WTC11 (cell line): ENCODE results near the gene TLK1. TPM values are rescaled to one million over a fixed set of nuclear protein-coding genes. Genes with fewer than 3 reads are reported as not detected.
A peak's percentile ranks its signal among the peaks of the same experiment; 100 is the strongest.

Source experiments
- ATAC-seq: fragments of 200-7000 bp; cut with Tn5 transposase; 2 replicates; pipeline ENCODE4 v1.10.0; 2021; ENCODE audit warnings: mild to moderate bottlenecking, moderate library complexity
- CTCF ChIA-PET: fragments of 300-600 bp; sonication (Branson Sonifier 250); formaldehyde crosslinking; loops from one replicate; lab custom pipeline; 2021; ENCODE audit warnings: antibody characterized with exemption; lab: Charles Lee
- POLR2A ChIA-PET: fragments of 350-600 bp; sonication (Branson Sonifier 250); formaldehyde crosslinking; loops from one replicate; lab custom pipeline; 2021; ENCODE audit warnings: antibody characterized with exemption; lab: Charles Lee
- DNase-seq: peaks from one replicate; pipeline ENCODE4 v3.0.0; 2021; ENCODE audit warnings: low spot score
- H3K27ac Mint-ChIP-seq: 2 replicates; pipeline ENCODE4 v1.8.0; 2021; ENCODE audit warnings: mixed read lengths
- H3K27me3 Mint-ChIP-seq: 2 replicates; pipeline ENCODE4 v1.8.0; 2021; ENCODE audit warnings: low read depth, mild to moderate bottlenecking, moderate library complexity, mixed read lengths
- H3K36me3 Mint-ChIP-seq: 2 replicates; pipeline ENCODE4 v1.8.0; 2021; ENCODE audit warnings: mixed read lengths
- H3K4me1 Mint-ChIP-seq: 2 replicates; pipeline ENCODE4 v1.8.0; 2022; ENCODE audit warnings: mixed read lengths
- H3K4me3 Mint-ChIP-seq: 2 replicates; pipeline ENCODE4 v1.8.0; 2021; ENCODE audit warnings: mild to moderate bottlenecking, moderate library complexity, mixed read lengths
- H3K9me3 Mint-ChIP-seq: 2 replicates; pipeline ENCODE4 v1.8.0; 2021; ENCODE audit warnings: mixed read lengths
- ATF1 ChIP-seq: sonication (generic); formaldehyde crosslinking; IDR thresholded peaks from 2 replicates; pipeline ENCODE4 v1.8.1; 2023; ENCODE audit warnings: mild to moderate bottlenecking, moderate library complexity, missing genetic modification reagents
- ELF4 ChIP-seq: sonication (generic); formaldehyde crosslinking; IDR thresholded peaks from 2 replicates; pipeline ENCODE4 v1.8.1; 2022; ENCODE audit warnings: low read depth, mild to moderate bottlenecking, moderate library complexity, missing genetic modification reagents
- FOXK1 ChIP-seq: sonication (generic); formaldehyde crosslinking; IDR thresholded peaks from 2 replicates; pipeline ENCODE4 v1.8.0; 2022; ENCODE audit warnings: mild to moderate bottlenecking, moderate library complexity, missing genetic modification reagents
- FOXP1 ChIP-seq: sonication (generic); formaldehyde crosslinking; IDR thresholded peaks from 2 replicates; pipeline ENCODE4 v1.8.0; 2022; ENCODE audit warnings: missing genetic modification reagents, mild to moderate bottlenecking, moderate library complexity, borderline replicate concordance
- GTF2I ChIP-seq: fragments of 250-450 bp; sonication (Bioruptor Pico); conservative IDR thresholded peaks from 2 replicates; pipeline ENCODE4 v1.4.0; 2021; ENCODE audit warnings: mild to moderate bottlenecking
- HMGA2 ChIP-seq: fragments of 250-450 bp; sonication (Bioruptor Pico); IDR thresholded peaks from 2 replicates; pipeline ENCODE4 v1.4.0; 2021; ENCODE audit warnings: mild to moderate bottlenecking, moderate library complexity
- IRF2 ChIP-seq: sonication (generic); formaldehyde crosslinking; IDR thresholded peaks from 2 replicates; pipeline ENCODE4 v1.8.0; 2022; ENCODE audit warnings: low read depth, missing genetic modification reagents, borderline replicate concordance
- RORB ChIP-seq: fragments of 250-450 bp; sonication (Bioruptor Pico); IDR thresholded peaks from 2 replicates; pipeline ENCODE4 v1.9.0; 2021; ENCODE audit warnings: mild to moderate bottlenecking
- ZBTB43 ChIP-seq: sonication (generic); formaldehyde crosslinking; IDR thresholded peaks from 2 replicates; pipeline ENCODE4 v1.8.1; 2023; ENCODE audit warnings: mild to moderate bottlenecking, missing genetic modification reagents
- ZNF138 ChIP-seq: sonication (generic); formaldehyde crosslinking; conservative IDR thresholded peaks from 2 replicates; pipeline ENCODE4 v1.8.1; 2022; ENCODE audit warnings: mild to moderate bottlenecking, moderate library complexity, missing genetic modification reagents
- ZNF317 ChIP-seq: sonication (generic); formaldehyde crosslinking; IDR thresholded peaks from 2 replicates; pipeline ENCODE4 v1.8.1; 2023; ENCODE audit warnings: low read depth, mild to moderate bottlenecking, moderate library complexity, missing genetic modification reagents, borderline replicate concordance
- ZNF416 ChIP-seq: fragments of 250-450 bp; sonication (Bioruptor Pico); IDR thresholded peaks from 2 replicates; pipeline ENCODE4 v1.9.0; 2021; ENCODE audit warnings: mild to moderate bottlenecking, inconsistent platforms
- ZNF423 ChIP-seq: fragments of 250-450 bp; sonication (Bioruptor Pico); IDR thresholded peaks from 2 replicates; pipeline ENCODE4 v2.1.2; 2022; ENCODE audit warnings: mild to moderate bottlenecking, moderate library complexity
- total RNA-seq: library from RNA; stranded (reverse); gene quantifications from 3 replicates; pipeline ENCODE4 v1.2.3, GENCODE V29; 2021
- TF ChIP-seq, protein P1 (sequence below): sonication (generic); formaldehyde crosslinking; IDR thresholded peaks from 2 replicates; pipeline ENCODE4 v1.8.0; 2022; ENCODE audit warnings: missing genetic modification reagents
- TF ChIP-seq, protein P2 (sequence below): sonication (generic); formaldehyde crosslinking; IDR thresholded peaks from 2 replicates; pipeline ENCODE4 v1.8.1; 2022; ENCODE audit warnings: low read depth, mild to moderate bottlenecking, moderate library complexity, missing genetic modification reagents, borderline replicate concordance
- TF ChIP-seq, protein P3 (sequence below): sonication (generic); formaldehyde crosslinking; conservative IDR thresholded peaks from 2 replicates; pipeline ENCODE4 v1.8.1; 2023; ENCODE audit warnings: mild to moderate bottlenecking, low read depth, missing genetic modification reagents, moderate library complexity
- TF ChIP-seq, protein P4 (sequence below): sonication (generic); formaldehyde crosslinking; IDR thresholded peaks from 2 replicates; pipeline ENCODE4 v1.8.0; 2023; ENCODE audit warnings: missing genetic modification reagents
- TF ChIP-seq, protein P5 (sequence below): sonication (generic); formaldehyde crosslinking; IDR thresholded peaks from 2 replicates; pipeline ENCODE4 v1.8.0; 2022; ENCODE audit warnings: mild to moderate bottlenecking, missing genetic modification reagents

The TLK1 gene
- total RNA-seq, 1 experiment from 2014 or later = 91.1 TPM

DNA sequence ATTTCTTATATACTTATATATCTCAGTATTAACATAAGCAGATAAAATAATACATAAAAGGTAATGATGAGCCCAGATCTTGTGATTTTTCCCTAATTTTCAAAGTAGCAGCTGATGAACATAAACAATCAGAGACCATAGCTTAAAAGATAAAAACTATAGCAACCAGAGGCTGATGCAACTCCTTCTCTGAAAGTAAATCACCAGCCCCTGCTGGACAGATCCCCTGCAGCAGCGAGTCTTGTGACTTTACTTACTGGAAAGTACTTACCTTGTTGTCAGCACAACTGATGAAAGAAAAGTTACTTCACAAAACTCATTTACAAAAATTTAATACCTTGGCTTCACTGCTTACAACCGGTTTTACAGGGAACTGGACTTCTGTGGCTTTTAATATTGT is 164.4 kb downstream of the TLK1 start (continued):
- TF ChIP-seq, protein P1, sequence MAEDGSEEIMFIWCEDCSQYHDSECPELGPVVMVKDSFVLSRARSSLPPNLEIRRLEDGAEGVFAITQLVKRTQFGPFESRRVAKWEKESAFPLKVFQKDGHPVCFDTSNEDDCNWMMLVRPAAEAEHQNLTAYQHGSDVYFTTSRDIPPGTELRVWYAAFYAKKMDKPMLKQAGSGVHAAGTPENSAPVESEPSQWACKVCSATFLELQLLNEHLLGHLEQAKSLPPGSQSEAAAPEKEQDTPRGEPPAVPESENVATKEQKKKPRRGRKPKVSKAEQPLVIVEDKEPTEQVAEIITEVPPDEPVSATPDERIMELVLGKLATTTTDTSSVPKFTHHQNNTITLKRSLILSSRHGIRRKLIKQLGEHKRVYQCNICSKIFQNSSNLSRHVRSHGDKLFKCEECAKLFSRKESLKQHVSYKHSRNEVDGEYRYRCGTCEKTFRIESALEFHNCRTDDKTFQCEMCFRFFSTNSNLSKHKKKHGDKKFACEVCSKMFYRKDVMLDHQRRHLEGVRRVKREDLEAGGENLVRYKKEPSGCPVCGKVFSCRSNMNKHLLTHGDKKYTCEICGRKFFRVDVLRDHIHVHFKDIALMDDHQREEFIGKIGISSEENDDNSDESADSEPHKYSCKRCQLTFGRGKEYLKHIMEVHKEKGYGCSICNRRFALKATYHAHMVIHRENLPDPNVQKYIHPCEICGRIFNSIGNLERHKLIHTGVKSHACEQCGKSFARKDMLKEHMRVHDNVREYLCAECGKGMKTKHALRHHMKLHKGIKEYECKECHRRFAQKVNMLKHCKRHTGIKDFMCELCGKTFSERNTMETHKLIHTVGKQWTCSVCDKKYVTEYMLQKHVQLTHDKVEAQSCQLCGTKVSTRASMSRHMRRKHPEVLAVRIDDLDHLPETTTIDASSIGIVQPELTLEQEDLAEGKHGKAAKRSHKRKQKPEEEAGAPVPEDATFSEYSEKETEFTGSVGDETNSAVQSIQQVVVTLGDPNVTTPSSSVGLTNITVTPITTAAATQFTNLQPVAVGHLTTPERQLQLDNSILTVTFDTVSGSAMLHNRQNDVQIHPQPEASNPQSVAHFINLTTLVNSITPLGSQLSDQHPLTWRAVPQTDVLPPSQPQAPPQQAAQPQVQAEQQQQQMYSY (CRISPR knock-in tag) = no peak
- TF ChIP-seq, protein P2, sequence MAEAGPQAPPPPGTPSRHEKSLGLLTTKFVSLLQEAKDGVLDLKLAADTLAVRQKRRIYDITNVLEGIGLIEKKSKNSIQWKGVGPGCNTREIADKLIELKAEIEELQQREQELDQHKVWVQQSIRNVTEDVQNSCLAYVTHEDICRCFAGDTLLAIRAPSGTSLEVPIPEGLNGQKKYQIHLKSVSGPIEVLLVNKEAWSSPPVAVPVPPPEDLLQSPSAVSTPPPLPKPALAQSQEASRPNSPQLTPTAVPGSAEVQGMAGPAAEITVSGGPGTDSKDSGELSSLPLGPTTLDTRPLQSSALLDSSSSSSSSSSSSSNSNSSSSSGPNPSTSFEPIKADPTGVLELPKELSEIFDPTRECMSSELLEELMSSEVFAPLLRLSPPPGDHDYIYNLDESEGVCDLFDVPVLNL (CRISPR knock-in tag) = no peak

DNA sequence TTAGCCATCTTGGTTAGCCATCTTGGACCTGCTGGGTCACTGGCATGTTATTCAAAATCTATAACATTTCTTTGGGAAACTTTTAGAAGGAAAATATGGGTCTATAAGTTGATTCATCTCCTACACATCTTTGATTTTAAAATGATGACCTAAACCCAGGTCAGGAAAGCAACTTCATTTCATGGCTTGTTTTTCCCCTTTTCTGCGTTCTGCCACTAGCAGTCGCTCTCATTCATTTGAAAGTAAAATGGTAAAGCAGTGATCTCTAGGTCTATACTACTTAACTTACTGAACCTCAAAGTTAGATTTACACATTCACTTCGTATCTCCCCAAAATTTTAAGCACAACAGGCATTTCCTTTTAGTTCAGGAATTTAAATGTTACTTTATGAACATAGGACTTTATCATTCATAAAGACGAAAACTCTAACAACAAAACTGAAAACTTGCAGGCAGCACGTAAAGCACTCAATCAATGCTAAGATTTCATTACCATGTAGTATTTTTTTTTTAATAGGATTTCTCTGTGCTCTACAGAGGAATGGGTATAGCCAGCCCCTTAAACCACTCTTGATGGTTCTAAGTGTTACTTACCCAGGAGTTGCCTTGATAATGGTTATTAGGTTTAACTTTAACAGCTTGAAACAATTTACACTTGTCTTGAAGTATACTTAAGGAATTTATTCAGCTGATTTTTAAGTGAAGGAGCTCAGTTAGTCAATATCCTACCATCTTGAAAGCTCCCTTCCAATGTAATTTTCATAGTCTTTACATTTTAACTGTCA is 169.1 kb downstream of the TLK1 start:
- TF ChIP-seq ELF4 (no peak), ZBTB43 (CRISPR knock-in tag) (no peak), ZNF423 (CRISPR knock-in tag) (no peak), FOXK1 (CRISPR knock-in tag) (no peak), FOXP1 (CRISPR knock-in tag) (no peak), ZNF416 (no peak)
- TF ChIP-seq, protein P3, sequence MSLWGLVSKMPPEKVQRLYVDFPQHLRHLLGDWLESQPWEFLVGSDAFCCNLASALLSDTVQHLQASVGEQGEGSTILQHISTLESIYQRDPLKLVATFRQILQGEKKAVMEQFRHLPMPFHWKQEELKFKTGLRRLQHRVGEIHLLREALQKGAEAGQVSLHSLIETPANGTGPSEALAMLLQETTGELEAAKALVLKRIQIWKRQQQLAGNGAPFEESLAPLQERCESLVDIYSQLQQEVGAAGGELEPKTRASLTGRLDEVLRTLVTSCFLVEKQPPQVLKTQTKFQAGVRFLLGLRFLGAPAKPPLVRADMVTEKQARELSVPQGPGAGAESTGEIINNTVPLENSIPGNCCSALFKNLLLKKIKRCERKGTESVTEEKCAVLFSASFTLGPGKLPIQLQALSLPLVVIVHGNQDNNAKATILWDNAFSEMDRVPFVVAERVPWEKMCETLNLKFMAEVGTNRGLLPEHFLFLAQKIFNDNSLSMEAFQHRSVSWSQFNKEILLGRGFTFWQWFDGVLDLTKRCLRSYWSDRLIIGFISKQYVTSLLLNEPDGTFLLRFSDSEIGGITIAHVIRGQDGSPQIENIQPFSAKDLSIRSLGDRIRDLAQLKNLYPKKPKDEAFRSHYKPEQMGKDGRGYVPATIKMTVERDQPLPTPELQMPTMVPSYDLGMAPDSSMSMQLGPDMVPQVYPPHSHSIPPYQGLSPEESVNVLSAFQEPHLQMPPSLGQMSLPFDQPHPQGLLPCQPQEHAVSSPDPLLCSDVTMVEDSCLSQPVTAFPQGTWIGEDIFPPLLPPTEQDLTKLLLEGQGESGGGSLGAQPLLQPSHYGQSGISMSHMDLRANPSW (CRISPR knock-in tag) = no peak
- TF ChIP-seq, protein P4, sequence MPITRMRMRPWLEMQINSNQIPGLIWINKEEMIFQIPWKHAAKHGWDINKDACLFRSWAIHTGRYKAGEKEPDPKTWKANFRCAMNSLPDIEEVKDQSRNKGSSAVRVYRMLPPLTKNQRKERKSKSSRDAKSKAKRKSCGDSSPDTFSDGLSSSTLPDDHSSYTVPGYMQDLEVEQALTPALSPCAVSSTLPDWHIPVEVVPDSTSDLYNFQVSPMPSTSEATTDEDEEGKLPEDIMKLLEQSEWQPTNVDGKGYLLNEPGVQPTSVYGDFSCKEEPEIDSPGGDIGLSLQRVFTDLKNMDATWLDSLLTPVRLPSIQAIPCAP (CRISPR knock-in tag) = no peak
- no peaks in the 10 kb centered on the region for H3K9me3 Mint-ChIP-seq
- POLR2A ChIA-PET = no interaction called here
- peaks cover 38% of the 10 kb centered on the region for H3K36me3 Mint-ChIP-seq
- H3K4me1 Mint-ChIP-seq = no peaks in the 10 kb centered on the region
- peak; percentile 32 for ATAC-seq
- H3K27ac Mint-ChIP-seq = no peak overlapping the region
- H3K4me3 Mint-ChIP-seq = no peak overlapping the region
- no peaks in the 10 kb centered on the region for H3K27me3 Mint-ChIP-seq
- CTCF ChIA-PET = interaction anchor here (1.0 kb wide), 1 partner anchor 95 kb away, joined by 5 read pairs; no protein-coding TSS in a partner anchor
- DNase-seq = no peak

DNA sequence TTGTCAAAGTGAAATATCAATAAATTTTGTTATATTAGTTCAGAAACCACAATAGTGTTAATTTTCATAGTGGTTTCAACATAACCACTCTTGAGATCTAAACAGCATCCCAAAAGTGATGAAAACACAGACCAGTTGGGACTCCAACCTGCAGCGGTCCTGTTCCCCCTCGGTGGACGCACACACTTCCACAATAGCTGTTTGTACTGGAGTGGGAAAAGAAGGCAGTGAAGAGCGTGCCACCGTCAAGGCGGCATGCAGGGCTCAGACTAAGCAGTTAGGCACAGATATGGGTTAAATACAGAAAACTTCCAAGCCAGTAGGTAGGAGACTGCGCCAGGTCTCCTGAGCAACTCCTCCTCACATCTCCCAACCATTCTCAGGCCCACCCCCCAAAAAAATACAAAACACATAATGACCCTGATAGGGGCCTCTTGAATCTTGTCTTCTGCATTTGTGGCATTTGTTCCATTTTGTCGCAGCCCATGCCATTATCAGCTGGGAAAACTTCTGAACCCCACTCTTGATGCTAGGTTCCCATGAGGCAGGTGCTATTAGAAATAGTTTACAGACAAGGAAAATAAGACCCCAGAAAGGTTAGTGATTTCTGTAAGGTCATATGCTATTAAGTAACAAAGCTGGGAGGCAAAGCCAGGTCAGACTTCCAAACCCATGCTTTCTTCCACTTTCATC is 174.0 kb downstream of the TLK1 start:
- peaks cover 22% of the 10 kb centered on the region for H3K4me1 Mint-ChIP-seq
- POLR2A ChIA-PET = no interaction called here
- H3K9me3 Mint-ChIP-seq = peaks cover 27% of the 10 kb centered on the region
- DNase-seq = no peak
- peak overlapping the region; percentile 64; the same call in 1 of the 2 replicates for H3K27ac Mint-ChIP-seq
- peaks cover 26% of the 10 kb centered on the region for H3K36me3 Mint-ChIP-seq
- no peak overlapping the region for H3K4me3 Mint-ChIP-seq
- peaks cover 7% of the 10 kb centered on the region; the same call in 1 of the 2 replicates for H3K27me3 Mint-ChIP-seq
- CTCF ChIA-PET = no interaction called here
- ATAC-seq = no peak
- TF ChIP-seq ZNF317 (CRISPR knock-in tag) (no peak), HMGA2 (CRISPR knock-in tag) (no peak), RORB (CRISPR knock-in tag) (no peak), ZNF138 (no peak), IRF2 (no peak), GTF2I (CRISPR knock-in tag) (no peak), ZNF423 (CRISPR knock-in tag) (no peak), ATF1 (no peak)
- TF ChIP-seq, protein P4 (CRISPR knock-in tag) = no peak
- TF ChIP-seq, protein P5, sequence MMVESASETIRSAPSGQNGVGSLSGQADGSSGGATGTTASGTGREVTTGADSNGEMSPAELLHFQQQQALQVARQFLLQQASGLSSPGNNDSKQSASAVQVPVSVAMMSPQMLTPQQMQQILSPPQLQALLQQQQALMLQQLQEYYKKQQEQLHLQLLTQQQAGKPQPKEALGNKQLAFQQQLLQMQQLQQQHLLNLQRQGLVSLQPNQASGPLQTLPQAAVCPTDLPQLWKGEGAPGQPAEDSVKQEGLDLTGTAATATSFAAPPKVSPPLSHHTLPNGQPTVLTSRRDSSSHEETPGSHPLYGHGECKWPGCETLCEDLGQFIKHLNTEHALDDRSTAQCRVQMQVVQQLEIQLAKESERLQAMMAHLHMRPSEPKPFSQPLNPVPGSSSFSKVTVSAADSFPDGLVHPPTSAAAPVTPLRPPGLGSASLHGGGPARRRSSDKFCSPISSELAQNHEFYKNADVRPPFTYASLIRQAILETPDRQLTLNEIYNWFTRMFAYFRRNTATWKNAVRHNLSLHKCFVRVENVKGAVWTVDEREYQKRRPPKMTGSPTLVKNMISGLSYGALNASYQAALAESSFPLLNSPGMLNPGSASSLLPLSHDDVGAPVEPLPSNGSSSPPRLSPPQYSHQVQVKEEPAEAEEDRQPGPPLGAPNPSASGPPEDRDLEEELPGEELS = no peak
